ENCODE measurements around the gene VSIG10L2. TPM values are rescaled to one million over a fixed set of nuclear protein-coding genes. Genes with fewer than 3 reads are reported as not detected.
A peak's percentile ranks its signal among the peaks of the same experiment; 100 is the strongest.

The VSIG10L2 gene
- total RNA-seq, 2 experiments from 2014 or later = not detected

DNA sequence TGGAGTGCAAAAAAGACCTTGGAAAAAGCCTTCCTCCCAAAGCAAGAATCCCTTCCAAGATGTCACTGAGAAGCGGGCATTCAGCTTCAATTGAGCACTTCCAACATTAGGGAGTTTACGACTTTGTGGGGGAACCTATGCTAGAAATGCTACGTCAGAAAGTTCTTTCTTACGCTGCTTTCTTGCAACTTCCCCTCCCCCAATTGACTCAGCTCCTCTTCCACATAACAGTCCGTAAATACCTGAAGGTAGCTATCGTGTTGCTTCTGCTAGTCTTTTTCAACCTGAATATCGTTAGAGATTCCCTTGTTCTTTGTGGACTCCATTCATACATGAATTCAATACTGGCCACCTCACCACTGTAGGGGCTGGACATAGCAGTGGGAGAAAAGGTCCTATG is 47.0 kb downstream of the VSIG10L2 start:
- H3K4me3 Mint-ChIP-seq = no peak overlapping the region
- H3K27ac Mint-ChIP-seq = no peak overlapping the region
- no peaks in the 10 kb centered on the region for H3K9me3 Mint-ChIP-seq
- no peak for DNase-seq
- H3K4me1 Mint-ChIP-seq (ENCODE audit: low read depth) = peaks cover 7% of the 10 kb centered on the region
- ATAC-seq = no peak
- ChIA-PET POLR2A (no interaction called here), CTCF (interaction anchor here (1.0 kb wide), 1 partner anchor 10 kb away, joined by 3 read pairs; no protein-coding TSS in a partner anchor)
- H3K27me3 Mint-ChIP-seq = no peaks in the 10 kb centered on the region
- no peaks in the 10 kb centered on the region for H3K36me3 Mint-ChIP-seq (ENCODE audit: low read depth)
- intact Hi-C loops (cut with micrococcal nuclease) = no loop called here
- TF ChIP-seq, protein P1, sequence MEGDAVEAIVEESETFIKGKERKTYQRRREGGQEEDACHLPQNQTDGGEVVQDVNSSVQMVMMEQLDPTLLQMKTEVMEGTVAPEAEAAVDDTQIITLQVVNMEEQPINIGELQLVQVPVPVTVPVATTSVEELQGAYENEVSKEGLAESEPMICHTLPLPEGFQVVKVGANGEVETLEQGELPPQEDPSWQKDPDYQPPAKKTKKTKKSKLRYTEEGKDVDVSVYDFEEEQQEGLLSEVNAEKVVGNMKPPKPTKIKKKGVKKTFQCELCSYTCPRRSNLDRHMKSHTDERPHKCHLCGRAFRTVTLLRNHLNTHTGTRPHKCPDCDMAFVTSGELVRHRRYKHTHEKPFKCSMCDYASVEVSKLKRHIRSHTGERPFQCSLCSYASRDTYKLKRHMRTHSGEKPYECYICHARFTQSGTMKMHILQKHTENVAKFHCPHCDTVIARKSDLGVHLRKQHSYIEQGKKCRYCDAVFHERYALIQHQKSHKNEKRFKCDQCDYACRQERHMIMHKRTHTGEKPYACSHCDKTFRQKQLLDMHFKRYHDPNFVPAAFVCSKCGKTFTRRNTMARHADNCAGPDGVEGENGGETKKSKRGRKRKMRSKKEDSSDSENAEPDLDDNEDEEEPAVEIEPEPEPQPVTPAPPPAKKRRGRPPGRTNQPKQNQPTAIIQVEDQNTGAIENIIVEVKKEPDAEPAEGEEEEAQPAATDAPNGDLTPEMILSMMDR (IDR thresholded peaks at IDR 0.05) = no peak

DNA sequence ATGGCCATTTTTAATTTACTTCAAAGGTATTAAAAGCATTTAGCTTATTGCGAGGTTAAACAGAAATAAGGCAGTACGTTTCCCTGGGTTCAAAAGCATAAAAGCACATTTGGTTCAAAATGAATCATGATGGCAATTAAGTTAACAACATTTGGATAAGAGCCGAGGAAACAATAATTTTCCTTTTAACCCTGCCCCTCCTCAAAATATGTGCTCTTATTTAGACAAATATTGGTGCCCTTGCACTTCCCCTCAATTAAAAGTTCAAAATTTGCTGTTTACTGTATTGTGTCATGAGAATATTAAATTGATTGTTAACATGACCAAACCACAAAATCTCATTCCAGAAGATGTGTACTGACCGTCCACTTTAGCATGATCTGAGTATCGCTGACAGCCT is 48.7 kb downstream of the VSIG10L2 start:
- intact Hi-C loops (cut with micrococcal nuclease) = no loop called here
- Mint-ChIP-seq H3K4me1 (ENCODE audit: low read depth) (peaks cover 7% of the 10 kb centered on the region), H3K36me3 (ENCODE audit: low read depth) (no peaks in the 10 kb centered on the region), H3K27ac (no peak overlapping the region), H3K4me3 (no peak overlapping the region), H3K9me3 (no peaks in the 10 kb centered on the region), H3K27me3 (no peaks in the 10 kb centered on the region)
- ChIA-PET CTCF (no interaction called here), POLR2A (no interaction called here)
- no peak for DNase-seq
- no peak for ATAC-seq
- TF ChIP-seq, protein P1 (IDR thresholded peaks at IDR 0.05) = no peak

GRCh38 chr11:125995313-125995712 is 49.5 kb downstream of the VSIG10L2 start:
- ChIA-PET POLR2A (no interaction called here), CTCF (no interaction called here)
- no peak overlapping the region for H3K27ac Mint-ChIP-seq
- TF ChIP-seq, protein P1 (IDR thresholded peaks at IDR 0.05) = no peak
- intact Hi-C loops (cut with micrococcal nuclease) = no loop called here
- no peaks in the 10 kb centered on the region for H3K9me3 Mint-ChIP-seq
- no peaks in the 10 kb centered on the region for H3K27me3 Mint-ChIP-seq
- DNase-seq = peak; percentile 83
- peaks cover 5% of the 10 kb centered on the region for H3K4me1 Mint-ChIP-seq (ENCODE audit: low read depth)
- peak; percentile 67 for ATAC-seq
- H3K36me3 Mint-ChIP-seq (ENCODE audit: low read depth) = no peaks in the 10 kb centered on the region
- H3K4me3 Mint-ChIP-seq = no peak overlapping the region

DNA sequence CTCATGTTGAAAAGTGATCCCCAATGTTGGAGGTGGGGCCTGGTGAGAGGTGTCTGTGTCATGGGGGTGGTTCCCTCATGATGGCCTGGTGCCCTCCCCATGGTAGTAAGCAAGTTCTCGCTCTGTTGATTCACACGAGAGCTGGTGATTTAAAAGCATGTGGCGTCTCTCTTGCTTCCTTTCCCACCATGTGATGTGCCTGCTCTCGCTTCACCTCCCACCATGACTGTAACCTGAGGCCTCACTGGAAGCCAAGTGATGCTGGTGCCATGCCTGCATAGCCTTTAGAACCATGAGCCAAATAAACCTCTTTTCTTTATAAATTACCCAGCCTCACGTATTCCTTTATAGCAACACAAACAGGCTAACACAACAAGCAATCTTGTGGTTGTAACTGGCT is 52.4 kb downstream of the VSIG10L2 start:
- ATAC-seq = no peak
- POLR2A ChIA-PET = no interaction called here

DNA sequence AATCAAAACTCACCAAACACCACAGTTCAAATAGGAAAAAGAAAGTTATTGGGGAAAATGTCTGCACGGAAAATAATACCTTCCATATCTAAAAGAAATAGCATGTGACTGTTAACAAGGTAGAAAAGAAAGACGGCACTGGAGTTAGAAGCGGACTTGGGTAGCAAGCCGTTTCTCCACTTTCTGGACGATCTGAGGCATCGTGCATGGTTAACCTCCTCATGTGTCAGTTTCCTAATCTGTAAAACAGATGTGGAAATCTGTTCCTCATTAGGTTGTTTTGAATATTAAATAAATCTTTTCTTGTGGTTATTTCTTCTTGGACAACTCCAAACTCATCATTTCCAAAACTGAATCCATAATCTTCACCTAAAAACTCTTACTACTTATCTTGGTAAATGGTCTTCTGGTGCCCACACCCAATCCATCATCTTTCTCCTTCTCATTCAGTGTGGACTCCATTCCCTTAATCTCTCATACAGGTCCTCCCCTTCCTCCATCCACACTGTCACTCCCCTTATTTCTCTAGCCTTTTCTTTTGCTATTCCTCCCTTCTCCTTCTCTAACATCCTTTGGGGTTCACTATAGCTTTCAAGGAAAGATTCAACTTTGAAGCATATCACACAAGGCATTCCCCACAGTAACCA is 53.5 kb downstream of the VSIG10L2 start:
- intact Hi-C loops (cut with micrococcal nuclease) = no loop called here
- CTCF ChIA-PET = no interaction called here
- no peaks in the 10 kb centered on the region for H3K27me3 Mint-ChIP-seq
- H3K36me3 Mint-ChIP-seq (ENCODE audit: low read depth) = no peaks in the 10 kb centered on the region
- POLR2A ChIA-PET = no interaction called here
- ATAC-seq (no peak), DNase-seq (no peak)
- no peaks in the 10 kb centered on the region for H3K9me3 Mint-ChIP-seq
- TF ChIP-seq, protein P1 (IDR thresholded peaks at IDR 0.05) = no peak
- no peak overlapping the region for H3K27ac Mint-ChIP-seq
- no peak overlapping the region for H3K4me3 Mint-ChIP-seq
- peaks cover 7% of the 10 kb centered on the region for H3K4me1 Mint-ChIP-seq (ENCODE audit: low read depth)

More for the DNA sequence above, 52.4 kb downstream of the VSIG10L2 start:
- Mint-ChIP-seq H3K36me3 (ENCODE audit: low read depth) (no peaks in the 10 kb centered on the region), H3K4me3 (no peak overlapping the region), H3K27me3 (no peaks in the 10 kb centered on the region), H3K27ac (no peak overlapping the region), H3K4me1 (ENCODE audit: low read depth) (peaks cover 7% of the 10 kb centered on the region), H3K9me3 (no peaks in the 10 kb centered on the region)
- intact Hi-C loops (cut with micrococcal nuclease) = no loop called here
- CTCF ChIA-PET = interaction anchor here (1.3 kb wide), 1 partner anchor 28 kb away, joined by 3 read pairs; no protein-coding TSS in a partner anchor
- no peak for DNase-seq
- TF ChIP-seq, protein P1 (IDR thresholded peaks at IDR 0.05) = no peak
